Stomach (tissue), 4 donors: Measurements from ENCODE around the gene TMEM179.

ENCODE experiments used
- EP300 ChIP-seq: sonication (generic); formaldehyde crosslinking; IDR thresholded peaks from one replicate; pipeline ENCODE4 v1.6.1; 2017; ENCODE audit warnings: antibody characterized with exemption
- POLR2A ChIP-seq, 4 donors: fragments of 450-650 bp; IDR thresholded peaks; one replicate each; pipeline ENCODE4 v1.6.1; 2016; ENCODE audit warnings: antibody characterized with exemption in 4 of 4, control low read depth in 2 of 4, mild to moderate bottlenecking in 1 of 4, moderate library complexity in 1 of 4
- POLR2AphosphoS5 ChIP-seq, 3 donors: sonication (generic); formaldehyde crosslinking; IDR thresholded peaks; one replicate each; pipeline ENCODE4 v1.6.1; 2016; ENCODE audit warnings: antibody characterized with exemption in 3 of 3
- TF ChIP-seq, protein P1 (sequence below), 7 experiments: fragments of 450-650 bp in 4 of 7; fragments of 200-600 bp in 3 of 7; sonication (generic) in 3 of 7; IDR thresholded peaks; one replicate each; pipeline ENCODE4 v1.5.1; 2016 to 2019; ENCODE audit warnings: antibody characterized with exemption in 7 of 7, control low read depth in 2 of 7, mild to moderate bottlenecking in 1 of 7

- TF ChIP-seq, protein P1, sequence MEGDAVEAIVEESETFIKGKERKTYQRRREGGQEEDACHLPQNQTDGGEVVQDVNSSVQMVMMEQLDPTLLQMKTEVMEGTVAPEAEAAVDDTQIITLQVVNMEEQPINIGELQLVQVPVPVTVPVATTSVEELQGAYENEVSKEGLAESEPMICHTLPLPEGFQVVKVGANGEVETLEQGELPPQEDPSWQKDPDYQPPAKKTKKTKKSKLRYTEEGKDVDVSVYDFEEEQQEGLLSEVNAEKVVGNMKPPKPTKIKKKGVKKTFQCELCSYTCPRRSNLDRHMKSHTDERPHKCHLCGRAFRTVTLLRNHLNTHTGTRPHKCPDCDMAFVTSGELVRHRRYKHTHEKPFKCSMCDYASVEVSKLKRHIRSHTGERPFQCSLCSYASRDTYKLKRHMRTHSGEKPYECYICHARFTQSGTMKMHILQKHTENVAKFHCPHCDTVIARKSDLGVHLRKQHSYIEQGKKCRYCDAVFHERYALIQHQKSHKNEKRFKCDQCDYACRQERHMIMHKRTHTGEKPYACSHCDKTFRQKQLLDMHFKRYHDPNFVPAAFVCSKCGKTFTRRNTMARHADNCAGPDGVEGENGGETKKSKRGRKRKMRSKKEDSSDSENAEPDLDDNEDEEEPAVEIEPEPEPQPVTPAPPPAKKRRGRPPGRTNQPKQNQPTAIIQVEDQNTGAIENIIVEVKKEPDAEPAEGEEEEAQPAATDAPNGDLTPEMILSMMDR (IDR thresholded peaks at IDR 0.05) = no peak
- no peak for TF ChIP-seq POLR2AphosphoS5 (IDR thresholded peaks at IDR 0.05)
- TF ChIP-seq POLR2A (IDR thresholded peaks at IDR 0.05) = no peak
- no peak for TF ChIP-seq EP300
Observed at GRCh38 chr14:104568620-104569019, 36.0 kb downstream of the TMEM179 start.
